Calu3 (cell line): ENCODE data around the gene FBXO10. TPM values are rescaled to one million over a fixed set of nuclear protein-coding genes. Genes with fewer than 3 reads are reported as not detected.
"Not testable (repeated sequence)": the region's sequence is repeated elsewhere in the genome, so short reads cannot be mapped to it uniquely, and the experiment has no call there.

Experiments
- BruUV-seq: library from RNA; stranded (reverse); fragments of 400-500 nt; replicated peaks from 2 replicates; lab custom pipeline; 2021; lab: Mats Ljungman, UMichigan
- CTCF ChIA-PET: fragments of 300-600 bp; sonication (Branson Sonifier 250); formaldehyde crosslinking; loops from one replicate; lab custom pipeline; 2022; ENCODE audit warnings: antibody characterized with exemption; lab: Charles Lee
- DNase-seq: peaks from one replicate; pipeline ENCODE4 v3.0.0; 2022
- H3K27ac Mint-ChIP-seq: one replicate; pipeline ENCODE4 v1.8.0; 2022; ENCODE audit warnings: mixed read lengths; ENCODE audit not compliant: unreplicated experiment
- H3K27me3 Mint-ChIP-seq: one replicate; pipeline ENCODE4 v1.8.0; 2022; ENCODE audit warnings: mixed read lengths; ENCODE audit not compliant: unreplicated experiment
- H3K36me3 Mint-ChIP-seq: one replicate; pipeline ENCODE4 v1.8.0; 2022; ENCODE audit warnings: mild to moderate bottlenecking, moderate library complexity, mixed read lengths; ENCODE audit not compliant: insufficient read depth, unreplicated experiment
- H3K4me1 Mint-ChIP-seq: one replicate; pipeline ENCODE4 v1.8.0; 2022; ENCODE audit warnings: mild to moderate bottlenecking, low read depth, mixed read lengths; ENCODE audit not compliant: unreplicated experiment
- H3K4me3 Mint-ChIP-seq: one replicate; pipeline ENCODE4 v1.8.0; 2022; ENCODE audit warnings: mild to moderate bottlenecking, low read depth, moderate library complexity, mixed read lengths; ENCODE audit not compliant: unreplicated experiment
- H3K9me3 Mint-ChIP-seq: one replicate; pipeline ENCODE4 v1.8.0; 2022; ENCODE audit warnings: low read depth, mixed read lengths; ENCODE audit not compliant: unreplicated experiment
- intact Hi-C: fragments of 100-400 bp; cut with micrococcal nuclease; formaldehyde crosslinking; loops from one replicate; pipeline ENCODE4 v1.10.0; 2022; ENCODE audit not compliant: unreplicated experiment
- total RNA-seq: library from RNA; stranded (reverse); gene quantifications from 2 replicates; pipeline ENCODE4 v1.2.3, GENCODE V29; 2022
- TF ChIP-seq, protein P1 (sequence below): fragments of 200-600 bp; IDR thresholded peaks from one replicate; pipeline ENCODE4 v1.8.0; 2022; ENCODE audit warnings: antibody characterized with exemption; ENCODE audit not compliant: unreplicated experiment

Gene FBXO10
- total RNA-seq, 1 experiment from 2014 or later, result 0.94 TPM

DNA sequence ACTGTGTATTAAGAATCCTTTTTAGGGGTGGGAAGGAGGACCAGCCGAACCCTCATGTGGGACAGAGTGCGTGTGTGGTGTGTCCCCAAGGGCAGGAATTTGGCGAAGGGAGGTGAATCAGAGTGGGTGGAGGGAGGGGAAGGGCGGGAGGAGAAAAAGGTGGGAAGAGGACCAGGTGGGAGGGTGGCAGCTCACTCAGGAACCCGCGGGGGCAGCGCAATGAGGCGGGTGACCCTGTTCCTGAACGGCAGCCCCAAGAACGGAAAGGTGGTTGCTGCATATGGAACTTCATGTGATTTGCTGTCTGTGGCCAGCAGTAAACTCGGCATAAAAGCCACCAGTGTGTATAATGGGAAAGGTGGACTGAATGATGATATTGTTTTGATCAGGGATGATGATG lies 99.2 kb downstream of the FBXO10 start:
- CTCF ChIA-PET, result interaction anchor here (0.5 kb wide), 1 partner anchor 550 kb away, joined by 3 read pairs; no protein-coding TSS in a partner anchor
- no TSS peak for BruUV-seq
- no peaks in the 10 kb centered on the region for H3K27me3 Mint-ChIP-seq
- intact Hi-C loops, result no loop called here
- no peak for DNase-seq
- no peak overlapping the region for H3K27ac Mint-ChIP-seq
- peaks cover 4% of the 10 kb centered on the region for H3K36me3 Mint-ChIP-seq
- H3K4me1 Mint-ChIP-seq, result peaks cover 11% of the 10 kb centered on the region
- H3K4me3 Mint-ChIP-seq, result no peak overlapping the region
- TF ChIP-seq, protein P1, sequence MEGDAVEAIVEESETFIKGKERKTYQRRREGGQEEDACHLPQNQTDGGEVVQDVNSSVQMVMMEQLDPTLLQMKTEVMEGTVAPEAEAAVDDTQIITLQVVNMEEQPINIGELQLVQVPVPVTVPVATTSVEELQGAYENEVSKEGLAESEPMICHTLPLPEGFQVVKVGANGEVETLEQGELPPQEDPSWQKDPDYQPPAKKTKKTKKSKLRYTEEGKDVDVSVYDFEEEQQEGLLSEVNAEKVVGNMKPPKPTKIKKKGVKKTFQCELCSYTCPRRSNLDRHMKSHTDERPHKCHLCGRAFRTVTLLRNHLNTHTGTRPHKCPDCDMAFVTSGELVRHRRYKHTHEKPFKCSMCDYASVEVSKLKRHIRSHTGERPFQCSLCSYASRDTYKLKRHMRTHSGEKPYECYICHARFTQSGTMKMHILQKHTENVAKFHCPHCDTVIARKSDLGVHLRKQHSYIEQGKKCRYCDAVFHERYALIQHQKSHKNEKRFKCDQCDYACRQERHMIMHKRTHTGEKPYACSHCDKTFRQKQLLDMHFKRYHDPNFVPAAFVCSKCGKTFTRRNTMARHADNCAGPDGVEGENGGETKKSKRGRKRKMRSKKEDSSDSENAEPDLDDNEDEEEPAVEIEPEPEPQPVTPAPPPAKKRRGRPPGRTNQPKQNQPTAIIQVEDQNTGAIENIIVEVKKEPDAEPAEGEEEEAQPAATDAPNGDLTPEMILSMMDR, result no peak
- no peaks in the 10 kb centered on the region for H3K9me3 Mint-ChIP-seq

DNA sequence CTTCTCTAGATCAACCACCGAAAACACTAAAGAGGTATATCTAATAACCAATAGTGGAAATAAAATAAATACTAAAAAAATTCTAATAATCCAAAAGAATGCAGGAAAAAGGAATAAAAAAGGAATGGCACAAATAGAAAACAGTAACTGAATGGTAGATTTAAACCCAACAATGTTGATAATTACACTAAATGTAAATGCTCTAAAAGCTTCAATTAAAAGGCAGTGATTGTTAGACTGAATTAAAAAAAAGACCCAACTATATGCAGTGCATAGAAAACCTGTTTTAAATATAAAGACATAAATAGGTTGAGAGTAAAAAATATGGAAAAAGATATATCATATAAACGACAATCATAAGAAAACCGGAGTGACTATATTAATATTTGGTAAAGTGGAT lies 101.7 kb downstream of the FBXO10 start:
- intact Hi-C loops, result no loop called here
- TF ChIP-seq, protein P1, result no peak
- Mint-ChIP-seq H3K9me3 (no peaks in the 10 kb centered on the region), H3K4me3 (no peak overlapping the region), H3K27ac (no peak overlapping the region), H3K4me1 (peaks cover 8% of the 10 kb centered on the region), H3K27me3 (no peaks in the 10 kb centered on the region), H3K36me3 (peaks cover 7% of the 10 kb centered on the region)
- CTCF ChIA-PET, result no interaction called here
- no peak for DNase-seq
- no TSS peak for BruUV-seq

- H3K27ac Mint-ChIP-seq, intact Hi-C loops, BruUV-seq, H3K27me3 Mint-ChIP-seq, CTCF ChIA-PET, H3K36me3 Mint-ChIP-seq, H3K9me3 Mint-ChIP-seq, H3K4me3 Mint-ChIP-seq, H3K4me1 Mint-ChIP-seq, DNase-seq: not testable (repeated sequence)
Measured at GRCh38 chr9:37473982-37474381, 102.2 kb downstream of the FBXO10 start.

DNA sequence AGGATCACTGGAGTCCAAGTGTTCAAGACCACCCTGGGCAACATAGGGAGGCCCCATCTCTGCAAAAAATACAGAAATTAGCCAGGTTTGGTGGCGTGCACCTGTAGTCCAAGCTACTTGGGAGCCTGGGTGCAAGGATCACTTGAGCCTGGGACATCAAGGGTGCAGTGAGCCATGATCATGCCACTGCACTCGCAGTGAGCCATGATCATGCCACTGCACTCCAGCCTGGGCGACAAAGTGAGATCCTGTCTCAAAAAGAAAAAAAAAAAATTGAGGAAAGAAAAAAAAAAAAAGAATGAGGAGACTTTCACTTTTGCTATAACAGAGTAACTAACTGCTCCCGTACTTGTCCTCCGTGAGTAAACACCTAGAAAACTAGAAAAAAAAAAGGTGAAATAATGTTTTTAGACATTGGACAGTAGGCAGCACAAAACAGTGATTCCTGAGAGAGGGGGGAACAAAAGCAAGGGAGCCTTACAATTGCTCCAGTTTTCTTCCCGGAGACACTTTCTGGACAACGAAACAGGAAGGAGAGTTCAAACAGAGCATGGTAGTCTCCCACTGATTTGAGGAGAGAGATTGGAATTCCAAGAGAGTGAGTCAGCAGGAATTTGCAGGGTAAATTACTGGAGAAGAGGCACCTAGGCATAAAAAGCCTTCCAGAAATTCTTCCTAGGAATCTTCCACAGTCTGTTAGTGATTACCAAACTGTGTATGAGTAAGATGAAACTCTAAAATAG lies 104.1 kb downstream of the FBXO10 start:
- Mint-ChIP-seq H3K27me3 (no peaks in the 10 kb centered on the region), H3K4me1 (peaks cover 8% of the 10 kb centered on the region), H3K4me3 (peak overlapping the region; percentile 63), H3K27ac (peak overlapping the region; percentile 66), H3K9me3 (no peaks in the 10 kb centered on the region), H3K36me3 (peaks cover 7% of the 10 kb centered on the region)
- intact Hi-C loops, result no loop called here
- BruUV-seq, result no TSS peak
- no peak for DNase-seq
- TF ChIP-seq, protein P1, result no peak
- CTCF ChIA-PET, result no interaction called here

GRCh38 chr9:37468620-37469019 lies 107.6 kb downstream of the FBXO10 start:
- Mint-ChIP-seq H3K9me3 (no peaks in the 10 kb centered on the region), H3K4me1 (peaks cover 8% of the 10 kb centered on the region), H3K36me3 (peaks cover 28% of the 10 kb centered on the region), H3K4me3 (no peak overlapping the region), H3K27me3 (no peaks in the 10 kb centered on the region), H3K27ac (no peak overlapping the region)
- intact Hi-C loops, result no loop called here
- no peak for DNase-seq
- BruUV-seq, result no TSS peak
- CTCF ChIA-PET, result no interaction called here
- TF ChIP-seq, protein P1, result no peak

- CTCF ChIA-PET, H3K9me3 Mint-ChIP-seq, H3K27me3 Mint-ChIP-seq, H3K4me3 Mint-ChIP-seq, intact Hi-C loops, DNase-seq, H3K4me1 Mint-ChIP-seq, H3K27ac Mint-ChIP-seq, BruUV-seq: not testable (repeated sequence)
- H3K36me3 Mint-ChIP-seq, result peaks cover 35% of the 10 kb centered on the region
Measured at GRCh38 chr9:37467530-37467929, 108.7 kb downstream of the FBXO10 start.
